ENCODE measurements around the gene SLC16A6.
A peak's percentile ranks its signal among the peaks of the same experiment; 100 is the strongest.
"Not testable (repeated sequence)": the region's sequence is repeated elsewhere in the genome, so short reads cannot be mapped to it uniquely, and the experiment has no call there.

Gene SLC16A6

DNA sequence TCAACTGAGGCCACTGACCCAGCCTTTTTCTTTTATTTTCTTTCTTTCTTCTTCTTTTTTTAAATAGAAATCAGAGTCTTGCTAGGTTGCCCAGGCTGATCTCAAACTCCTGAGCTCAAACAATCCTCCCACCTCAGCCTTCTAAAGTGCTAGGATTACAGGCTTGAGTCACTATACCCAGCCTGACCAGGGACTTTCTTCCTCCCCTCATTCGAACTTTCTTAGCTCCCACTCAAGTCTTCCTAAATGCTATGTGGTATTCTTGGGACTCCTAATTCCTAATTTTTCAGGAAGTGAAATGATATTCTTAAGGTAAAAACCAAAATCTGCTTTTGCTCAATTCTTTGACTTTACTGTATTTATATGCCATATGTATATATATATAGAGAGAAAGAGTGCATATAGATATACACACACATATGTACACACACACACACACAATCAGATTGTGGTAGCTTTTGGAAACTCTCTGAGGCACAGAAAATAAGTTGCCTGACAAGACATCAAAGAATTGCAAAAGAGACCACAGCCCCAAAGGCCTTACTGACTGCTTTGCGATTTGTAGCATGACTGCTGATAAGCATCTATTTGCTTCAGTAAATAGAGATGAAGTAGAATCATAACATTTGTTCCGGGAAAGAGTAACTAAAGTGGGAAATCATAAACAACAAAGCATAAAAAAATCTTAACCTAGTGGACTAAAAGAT is 52.6 kb downstream of the SLC16A6 start:
- H3K4me3 ChIP-seq (ENCODE audit: insufficient read depth, low read depth, low read length, poor library complexity, severe bottlenecking) = peak overlapping the region; percentile 43
- H3K9me3 ChIP-seq (ENCODE audit: control insufficient read depth, low read length) = no peaks in the 10 kb centered on the region
- peaks cover 46% of the 10 kb centered on the region for H3K4me1 ChIP-seq (ENCODE audit: control insufficient read depth, insufficient read depth, low read length, poor library complexity, severe bottlenecking)
- H3K27me3 ChIP-seq (replicated peaks; ENCODE audit: control insufficient read depth, insufficient read depth, low read length, poor library complexity, severe bottlenecking) = no peaks in the 10 kb centered on the region
- peak; percentile 11 to 34 (median 31) for DNase-seq
- H3K36me3 ChIP-seq (ENCODE audit: control insufficient read depth, insufficient read depth, low read length) = no peaks in the 10 kb centered on the region
- H3K27ac ChIP-seq (ENCODE audit: insufficient read depth, low read length, poor library complexity, severe bottlenecking) = peak overlapping the region; percentile 87

GRCh38 chr17:68237369-68238163 is 53.4 kb downstream of the SLC16A6 start:
- H3K9me3 ChIP-seq (ENCODE audit: control insufficient read depth, low read length); H3K36me3 ChIP-seq (ENCODE audit: control insufficient read depth, insufficient read depth, low read length); H3K27me3 ChIP-seq (replicated peaks; ENCODE audit: control insufficient read depth, insufficient read depth, low read length, poor library complexity, severe bottlenecking): not testable (repeated sequence)
- DNase-seq = peak; percentile 27 to 64 (median 55)
- peaks cover 46% of the 10 kb centered on the region for H3K4me1 ChIP-seq (ENCODE audit: control insufficient read depth, insufficient read depth, low read length, poor library complexity, severe bottlenecking)
- H3K27ac ChIP-seq (ENCODE audit: insufficient read depth, low read length, poor library complexity, severe bottlenecking) = peak overlapping the region; percentile 87
- H3K4me3 ChIP-seq (ENCODE audit: insufficient read depth, low read depth, low read length, poor library complexity, severe bottlenecking) = peak overlapping the region; percentile 43

DNA sequence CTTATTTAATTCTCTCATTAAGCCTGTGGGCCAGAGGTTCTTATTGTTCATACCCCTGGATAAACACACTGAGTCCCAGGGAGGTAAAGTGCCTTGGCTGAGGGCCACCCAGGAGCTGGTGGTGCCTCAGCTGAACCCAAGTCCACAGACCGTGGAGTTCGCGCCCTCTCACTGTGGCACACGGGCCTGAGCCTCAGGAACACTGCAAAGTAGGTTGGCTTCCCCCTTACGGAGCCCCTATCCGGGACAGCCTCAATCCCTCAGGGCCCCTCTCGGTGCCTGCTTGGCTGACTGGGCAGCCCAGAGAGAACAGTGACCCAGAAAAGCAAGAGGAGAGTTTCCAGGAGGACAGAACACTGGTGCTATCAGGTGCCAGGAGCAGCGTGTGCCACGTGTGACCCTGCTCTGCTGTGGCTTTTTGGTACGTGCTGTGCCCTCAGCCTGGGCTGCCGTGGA is 55.6 kb downstream of the SLC16A6 start:
- not testable (repeated sequence) for DNase-seq; H3K36me3 ChIP-seq (ENCODE audit: control insufficient read depth, insufficient read depth, low read length); H3K27me3 ChIP-seq (replicated peaks; ENCODE audit: control insufficient read depth, insufficient read depth, low read length, poor library complexity, severe bottlenecking); H3K4me3 ChIP-seq (ENCODE audit: insufficient read depth, low read depth, low read length, poor library complexity, severe bottlenecking); H3K9me3 ChIP-seq (ENCODE audit: control insufficient read depth, low read length)
- Histone ChIP-seq H3K27ac (ENCODE audit: insufficient read depth, low read length, poor library complexity, severe bottlenecking) (peak overlapping the region; percentile 57), H3K4me1 (ENCODE audit: control insufficient read depth, insufficient read depth, low read length, poor library complexity, severe bottlenecking) (peaks cover 40% of the 10 kb centered on the region)

GRCh38 chr17:68234726-68235335 is 56.1 kb downstream of the SLC16A6 start:
- Histone ChIP-seq H3K27ac (ENCODE audit: insufficient read depth, low read length, poor library complexity, severe bottlenecking) (peak overlapping the region; percentile 57), H3K4me1 (ENCODE audit: control insufficient read depth, insufficient read depth, low read length, poor library complexity, severe bottlenecking) (peaks cover 35% of the 10 kb centered on the region)
- DNase-seq = peak; percentile 36 to 52 (median 45)
- not testable (repeated sequence) for H3K4me3 ChIP-seq (ENCODE audit: insufficient read depth, low read depth, low read length, poor library complexity, severe bottlenecking); H3K36me3 ChIP-seq (ENCODE audit: control insufficient read depth, insufficient read depth, low read length); H3K9me3 ChIP-seq (ENCODE audit: control insufficient read depth, low read length); H3K27me3 ChIP-seq (replicated peaks; ENCODE audit: control insufficient read depth, insufficient read depth, low read length, poor library complexity, severe bottlenecking)

DNA sequence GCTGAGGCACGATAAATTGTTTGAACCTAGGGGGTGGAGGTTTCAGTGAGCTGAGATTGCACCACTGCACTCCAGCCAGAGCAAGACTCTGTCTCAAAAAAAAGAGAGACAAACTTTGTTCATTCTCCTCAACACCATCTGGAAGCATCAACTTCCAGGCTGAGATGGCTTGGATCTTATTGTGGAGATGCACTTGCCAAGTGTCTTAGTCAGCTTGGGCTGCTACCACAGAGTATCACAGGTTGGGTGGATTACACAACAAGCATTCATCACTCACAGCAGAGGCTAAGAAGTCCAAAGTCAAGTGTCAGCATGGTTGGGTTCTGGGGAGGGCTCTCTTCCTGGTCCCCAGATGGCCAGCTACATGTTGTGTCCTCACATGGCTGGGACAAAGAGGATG is 58.2 kb downstream of the SLC16A6 start:
- not testable (repeated sequence) for H3K27ac ChIP-seq (ENCODE audit: insufficient read depth, low read length, poor library complexity, severe bottlenecking); H3K36me3 ChIP-seq (ENCODE audit: control insufficient read depth, insufficient read depth, low read length); DNase-seq; H3K27me3 ChIP-seq (replicated peaks; ENCODE audit: control insufficient read depth, insufficient read depth, low read length, poor library complexity, severe bottlenecking); H3K9me3 ChIP-seq (ENCODE audit: control insufficient read depth, low read length); H3K4me3 ChIP-seq (ENCODE audit: insufficient read depth, low read depth, low read length, poor library complexity, severe bottlenecking)
- H3K4me1 ChIP-seq (ENCODE audit: control insufficient read depth, insufficient read depth, low read length, poor library complexity, severe bottlenecking) = peaks cover 17% of the 10 kb centered on the region

- peaks cover 10% of the 10 kb centered on the region for H3K4me1 ChIP-seq (ENCODE audit: control insufficient read depth, insufficient read depth, low read length, poor library complexity, severe bottlenecking)
- H3K36me3 ChIP-seq (ENCODE audit: control insufficient read depth, insufficient read depth, low read length) = no peaks in the 10 kb centered on the region
- no peak overlapping the region for H3K4me3 ChIP-seq (ENCODE audit: insufficient read depth, low read depth, low read length, poor library complexity, severe bottlenecking)
Measured at GRCh38 chr17:68231541-68231940, 59.4 kb downstream of the SLC16A6 start.

GRCh38 chr17:68231131-68231530 is 59.8 kb downstream of the SLC16A6 start:
- not testable (repeated sequence) for H3K27me3 ChIP-seq (replicated peaks; ENCODE audit: control insufficient read depth, insufficient read depth, low read length, poor library complexity, severe bottlenecking); H3K36me3 ChIP-seq (ENCODE audit: control insufficient read depth, insufficient read depth, low read length); H3K9me3 ChIP-seq (ENCODE audit: control insufficient read depth, low read length); H3K27ac ChIP-seq (ENCODE audit: insufficient read depth, low read length, poor library complexity, severe bottlenecking); DNase-seq; H3K4me3 ChIP-seq (ENCODE audit: insufficient read depth, low read depth, low read length, poor library complexity, severe bottlenecking)
- peaks cover 10% of the 10 kb centered on the region for H3K4me1 ChIP-seq (ENCODE audit: control insufficient read depth, insufficient read depth, low read length, poor library complexity, severe bottlenecking)

More at GRCh38 chr17:68231541-68231940, 59.4 kb downstream of the SLC16A6 start:
- Histone ChIP-seq H3K27me3 (replicated peaks; ENCODE audit: control insufficient read depth, insufficient read depth, low read length, poor library complexity, severe bottlenecking) (no peaks in the 10 kb centered on the region), H3K27ac (ENCODE audit: insufficient read depth, low read length, poor library complexity, severe bottlenecking) (no peak overlapping the region), H3K9me3 (ENCODE audit: control insufficient read depth, low read length) (no peaks in the 10 kb centered on the region)
- DNase-seq = no peak

DNA sequence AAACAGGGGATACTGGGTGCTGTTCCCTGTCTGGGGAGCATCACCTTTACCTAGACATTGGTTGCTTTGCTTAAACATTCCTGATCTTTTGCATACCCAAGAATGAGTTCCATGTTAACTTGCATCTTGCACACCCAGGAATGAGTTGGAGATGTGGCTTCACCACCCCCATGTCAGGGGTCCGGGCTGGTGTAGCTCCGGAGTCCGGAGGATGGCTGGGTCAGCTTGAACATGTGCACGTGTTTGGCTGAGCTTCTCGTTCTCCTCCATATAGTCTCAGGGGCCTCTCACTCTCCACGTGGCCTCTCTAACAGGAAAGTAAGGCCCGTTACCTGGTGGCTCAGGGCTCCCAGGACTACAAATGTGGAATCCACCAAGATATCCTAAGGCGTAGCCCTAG is 61.3 kb downstream of the SLC16A6 start:
- no peak overlapping the region for H3K27ac ChIP-seq (ENCODE audit: insufficient read depth, low read length, poor library complexity, severe bottlenecking)

DNA sequence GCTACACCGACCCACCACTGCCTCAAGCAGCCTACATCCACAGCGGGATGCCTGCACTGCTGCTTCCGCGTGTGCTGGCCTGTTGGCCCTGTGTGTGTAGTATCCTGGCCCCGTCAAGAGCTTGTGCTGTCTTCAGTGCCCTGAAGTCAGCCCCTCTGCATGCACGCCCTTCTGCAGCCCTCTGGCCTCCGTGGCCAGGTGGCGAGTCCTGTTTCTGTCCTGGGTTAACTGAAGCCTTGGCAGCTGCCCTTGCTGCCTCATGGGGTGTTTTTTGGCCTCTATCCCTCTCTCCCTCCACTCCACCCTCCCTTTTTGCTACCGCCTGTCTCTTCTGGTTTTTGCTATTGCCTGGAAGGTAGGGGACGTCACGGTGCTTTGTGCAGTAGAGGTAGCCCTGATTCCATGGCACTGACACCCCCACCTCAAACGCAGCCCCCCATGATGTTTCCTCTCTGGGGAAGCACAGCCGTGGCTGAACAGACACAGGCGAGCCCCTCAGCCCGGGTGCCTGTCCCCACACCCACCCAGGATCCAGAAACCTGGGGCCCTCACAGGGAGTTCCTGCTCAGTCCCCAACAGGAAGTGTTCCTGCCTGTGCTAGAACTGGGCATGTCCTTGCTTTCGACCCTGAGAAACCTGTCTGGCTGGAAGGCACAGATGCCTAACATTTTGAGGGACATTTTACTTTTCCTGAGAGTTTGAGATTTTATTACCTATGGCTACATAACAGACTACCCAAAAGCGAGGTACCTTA is 61.9 kb downstream of the SLC16A6 start:
- H3K27ac ChIP-seq (ENCODE audit: insufficient read depth, low read length, poor library complexity, severe bottlenecking) = no peak overlapping the region
- no peak overlapping the region for H3K4me3 ChIP-seq (ENCODE audit: insufficient read depth, low read depth, low read length, poor library complexity, severe bottlenecking)
- DNase-seq = no peak
- H3K9me3 ChIP-seq (ENCODE audit: control insufficient read depth, low read length) = no peaks in the 10 kb centered on the region
- no peaks in the 10 kb centered on the region for H3K27me3 ChIP-seq (replicated peaks; ENCODE audit: control insufficient read depth, insufficient read depth, low read length, poor library complexity, severe bottlenecking)
- H3K4me1 ChIP-seq (ENCODE audit: control insufficient read depth, insufficient read depth, low read length, poor library complexity, severe bottlenecking) = no peaks in the 10 kb centered on the region
- no peaks in the 10 kb centered on the region for H3K36me3 ChIP-seq (ENCODE audit: control insufficient read depth, insufficient read depth, low read length)

More for the DNA sequence above, 61.3 kb downstream of the SLC16A6 start:
- no peak overlapping the region for H3K4me3 ChIP-seq (ENCODE audit: insufficient read depth, low read depth, low read length, poor library complexity, severe bottlenecking)
- no peaks in the 10 kb centered on the region for H3K9me3 ChIP-seq (ENCODE audit: control insufficient read depth, low read length)
- H3K27me3 ChIP-seq (replicated peaks; ENCODE audit: control insufficient read depth, insufficient read depth, low read length, poor library complexity, severe bottlenecking) = no peaks in the 10 kb centered on the region
- no peaks in the 10 kb centered on the region for H3K36me3 ChIP-seq (ENCODE audit: control insufficient read depth, insufficient read depth, low read length)
- peaks cover under 1% of the 10 kb centered on the region for H3K4me1 ChIP-seq (ENCODE audit: control insufficient read depth, insufficient read depth, low read length, poor library complexity, severe bottlenecking)
- no peak for DNase-seq

All from effector memory CD4-positive, alpha-beta T cell (primary cell).